HG03039 (cell line): ENCODE results near the gene LYL1.

Experiments used
- ATAC-seq: cut with Tn5 transposase; IDR thresholded peaks from one replicate; pipeline ENCODE4 v1.9.1; 2021; ENCODE audit warnings: mild to moderate bottlenecking, moderate library complexity; ENCODE audit not compliant: unreplicated experiment

The LYL1 gene

GRCh38 chr19:13094771-13095392 is 7.8 kb downstream of the LYL1 start:
- ATAC-seq = no peak

GRCh38 chr19:13094106-13094504 is 8.6 kb downstream of the LYL1 start:
- ATAC-seq = no peak

GRCh38 chr19:13093407-13094105 is 9.1 kb downstream of the LYL1 start:
- ATAC-seq = no peak

GRCh38 chr19:13092606-13093235 is 9.9 kb downstream of the LYL1 start:
- ATAC-seq = no peak

GRCh38 chr19:13092158-13092543 is 10.5 kb downstream of the LYL1 start:
- ATAC-seq = no peak

- no peak for ATAC-seq
Measured at GRCh38 chr19:13091400-13092157, 11.1 kb downstream of the LYL1 start.

GRCh38 chr19:13090511-13091231 is 12.0 kb downstream of the LYL1 start:
- ATAC-seq = no peak

- ATAC-seq = no peak
Measured at GRCh38 chr19:13089857-13090507, 12.7 kb downstream of the LYL1 start.

- no peak for ATAC-seq
Measured at GRCh38 chr19:13089139-13089856, 13.4 kb downstream of the LYL1 start.

- no peak for ATAC-seq
Measured at GRCh38 chr19:13087795-13088537, 14.7 kb downstream of the LYL1 start.

GRCh38 chr19:13087295-13087694 is 15.4 kb downstream of the LYL1 start:
- ATAC-seq = no peak

GRCh38 chr19:13086341-13086740 is 16.3 kb downstream of the LYL1 start:
- ATAC-seq = no peak

- no peak for ATAC-seq
Measured at GRCh38 chr19:13085666-13086065, 17.0 kb downstream of the LYL1 start.

GRCh38 chr19:13083627-13084026 is 19.0 kb downstream of the LYL1 start:
- no peak for ATAC-seq

GRCh38 chr19:13083008-13083404 is 19.7 kb downstream of the LYL1 start:
- ATAC-seq = no peak

GRCh38 chr19:13082192-13083007 is 20.3 kb downstream of the LYL1 start:
- ATAC-seq = no peak

GRCh38 chr19:13079542-13079986 is 23.1 kb downstream of the LYL1 start:
- no peak for ATAC-seq

- no peak for ATAC-seq
Measured at GRCh38 chr19:13078897-13079541, 23.6 kb downstream of the LYL1 start.
